BE2C (cell line): Measurements from ENCODE around the gene SRRM1.
"Not testable (repeated sequence)": the region's sequence is repeated elsewhere in the genome, so short reads cannot be mapped to it uniquely, and the experiment has no call there.

ENCODE experiments used
- DNase-seq: peaks from one replicate; pipeline ENCODE4 v3.0.0-alpha.2; 2020
- H3K27me3 ChIP-seq: fragments of 250-450 bp; sonication (Bioruptor Pico); 2 replicates; pipeline ENCODE4 v1.5.1; 2020; ENCODE audit warnings: mild to moderate bottlenecking
- H3K36me3 ChIP-seq: fragments of 250-450 bp; sonication (Bioruptor Pico); 2 replicates; pipeline ENCODE4 v1.5.1; 2020; ENCODE audit warnings: mild to moderate bottlenecking
- H3K4me1 ChIP-seq: fragments of 250-450 bp; sonication (Bioruptor Pico); 2 replicates; pipeline ENCODE4 v1.5.1; 2020
- H3K4me3 ChIP-seq: 2 replicates; pipeline ENCODE4 v1.5.1; 2011; ENCODE audit warnings: low read depth, low read length
- H3K9me3 ChIP-seq: fragments of 250-450 bp; sonication (Bioruptor Pico); 2 replicates; pipeline ENCODE4 v1.5.1; 2020
- CTCF ChIP-seq: IDR thresholded peaks from 2 replicates; pipeline ENCODE4 v1.5.1; 2012; ENCODE audit warnings: mild to moderate bottlenecking, low read depth, low read length

The SRRM1 gene

GRCh38 chr1:24717887-24718650 is 75.0 kb downstream of the SRRM1 start:
- Histone ChIP-seq H3K36me3 (no peaks in the 10 kb centered on the region), H3K9me3 (no peaks in the 10 kb centered on the region), H3K4me1 (no peaks in the 10 kb centered on the region), H3K27me3 (no peaks in the 10 kb centered on the region), H3K4me3 (no peak overlapping the region)
- DNase-seq = no peak
- no peak for TF ChIP-seq CTCF

- no peaks in the 10 kb centered on the region for H3K27me3 ChIP-seq
- H3K4me3 ChIP-seq = no peak overlapping the region
- no peak for DNase-seq
- no peaks in the 10 kb centered on the region for H3K36me3 ChIP-seq
- no peaks in the 10 kb centered on the region for H3K4me1 ChIP-seq
- no peak for TF ChIP-seq CTCF
- no peaks in the 10 kb centered on the region for H3K9me3 ChIP-seq
These were observed 77.0 kb downstream of the SRRM1 start for GRCh38 chr1:24720152-24720551.

GRCh38 chr1:24721533-24721932 is 78.4 kb downstream of the SRRM1 start:
- Histone ChIP-seq H3K4me1 (no peaks in the 10 kb centered on the region), H3K36me3 (no peaks in the 10 kb centered on the region)

GRCh38 chr1:24722073-24723035 is 79.3 kb downstream of the SRRM1 start:
- H3K36me3 ChIP-seq, DNase-seq, H3K4me1 ChIP-seq, H3K9me3 ChIP-seq, H3K27me3 ChIP-seq, H3K4me3 ChIP-seq: not testable (repeated sequence)

More at GRCh38 chr1:24721533-24721932, 78.4 kb downstream of the SRRM1 start:
- DNase-seq = no peak
- Histone ChIP-seq H3K27me3 (no peaks in the 10 kb centered on the region), H3K9me3 (no peaks in the 10 kb centered on the region), H3K4me3 (no peak overlapping the region)
- TF ChIP-seq CTCF = no peak
